ENCODE data around the gene SLC46A1. TPM values are rescaled to one million over a fixed set of nuclear protein-coding genes. Genes with fewer than 3 reads are reported as not detected.

The SLC46A1 gene
- total RNA-seq, 4 donors from 2014 or later: 0.83 to 4.0 (median 1.6) TPM

- intact Hi-C loops (cut with DNase I): no loop called here
- H3K27me3 ChIP-seq: no peaks in the 10 kb centered on the region
- 78% methylated on average over 4 of the region's 8 CpGs; no CpG with 5 or more reads in 1 of the 2 donors for WGBS, 2 donors
- no peaks in the 10 kb centered on the region for H3K4me1 ChIP-seq
- no peak for DNase-seq
- no peak for TF ChIP-seq CTCF (IDR thresholded peaks at IDR 0.05)
- TF ChIP-seq POLR2A (IDR thresholded peaks at IDR 0.05): no peak
- H3K9me3 ChIP-seq: no peaks in the 10 kb centered on the region
- H3K27ac ChIP-seq: no peak overlapping the region
- H3K4me3 ChIP-seq: no peak overlapping the region
- peaks cover 20 to 65% (median 28%) of the 10 kb centered on the region in 3 donors for H3K36me3 ChIP-seq
These were observed 42.0 kb downstream of the SLC46A1 start for GRCh38 chr17:28363776-28364650.

GRCh38 chr17:28363186-28363585 lies 42.8 kb downstream of the SLC46A1 start:
- H3K4me3 ChIP-seq: no peak overlapping the region
- peaks cover 4 to 8% (median 6%) of the 10 kb centered on the region in 3 donors for H3K4me1 ChIP-seq
- DNase-seq: no peak
- TF ChIP-seq CTCF (IDR thresholded peaks at IDR 0.05) (no peak), POLR2A (IDR thresholded peaks at IDR 0.05) (no peak)
- H3K9me3 ChIP-seq: no peaks in the 10 kb centered on the region
- no peaks in the 10 kb centered on the region for H3K27me3 ChIP-seq
- WGBS, 2 donors: 87 to 90% methylated on average over 5 of the region's 5 CpGs
- H3K36me3 ChIP-seq: peaks cover 20 to 68% (median 28%) of the 10 kb centered on the region in 3 donors
- intact Hi-C loops (cut with DNase I): no loop called here
- no peak overlapping the region for H3K27ac ChIP-seq

DNA sequence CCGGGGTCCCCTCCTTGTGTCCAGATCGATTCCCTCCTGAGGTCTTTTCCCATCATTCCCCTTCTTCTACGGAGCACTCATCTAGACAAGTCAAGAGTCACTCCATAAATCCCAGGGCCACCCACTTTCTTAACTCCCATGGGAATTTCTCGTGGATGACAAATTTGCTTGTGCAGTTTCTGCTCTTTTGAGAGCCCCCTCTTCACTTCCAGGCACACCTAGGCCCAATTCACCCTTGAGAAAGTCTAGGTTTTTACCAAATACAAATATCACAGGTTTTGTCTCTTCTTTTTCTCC lies 48.2 kb downstream of the SLC46A1 start:
- Histone ChIP-seq H3K4me3 (peak overlapping the region; percentile 80 to 100 (median 90)), H3K27ac (peak overlapping the region; percentile 94 to 97 (median 96)), H3K27me3 (no peaks in the 10 kb centered on the region), H3K9me3 (no peaks in the 10 kb centered on the region), H3K4me1 (peaks cover 10 to 34% (median 20%) of the 10 kb centered on the region in 3 donors), H3K36me3 (peaks cover 23 to 70% (median 41%) of the 10 kb centered on the region in 3 donors)
- TF ChIP-seq POLR2A (IDR thresholded peaks at IDR 0.05) (no peak), CTCF (IDR thresholded peaks at IDR 0.05) (no peak)
- whole genome bisulfite sequencing, 2 donors: 2 to 5% methylated on average over 4 of the region's 4 CpGs
- intact Hi-C loops (cut with DNase I): no loop called here
- DNase-seq: no peak

DNA sequence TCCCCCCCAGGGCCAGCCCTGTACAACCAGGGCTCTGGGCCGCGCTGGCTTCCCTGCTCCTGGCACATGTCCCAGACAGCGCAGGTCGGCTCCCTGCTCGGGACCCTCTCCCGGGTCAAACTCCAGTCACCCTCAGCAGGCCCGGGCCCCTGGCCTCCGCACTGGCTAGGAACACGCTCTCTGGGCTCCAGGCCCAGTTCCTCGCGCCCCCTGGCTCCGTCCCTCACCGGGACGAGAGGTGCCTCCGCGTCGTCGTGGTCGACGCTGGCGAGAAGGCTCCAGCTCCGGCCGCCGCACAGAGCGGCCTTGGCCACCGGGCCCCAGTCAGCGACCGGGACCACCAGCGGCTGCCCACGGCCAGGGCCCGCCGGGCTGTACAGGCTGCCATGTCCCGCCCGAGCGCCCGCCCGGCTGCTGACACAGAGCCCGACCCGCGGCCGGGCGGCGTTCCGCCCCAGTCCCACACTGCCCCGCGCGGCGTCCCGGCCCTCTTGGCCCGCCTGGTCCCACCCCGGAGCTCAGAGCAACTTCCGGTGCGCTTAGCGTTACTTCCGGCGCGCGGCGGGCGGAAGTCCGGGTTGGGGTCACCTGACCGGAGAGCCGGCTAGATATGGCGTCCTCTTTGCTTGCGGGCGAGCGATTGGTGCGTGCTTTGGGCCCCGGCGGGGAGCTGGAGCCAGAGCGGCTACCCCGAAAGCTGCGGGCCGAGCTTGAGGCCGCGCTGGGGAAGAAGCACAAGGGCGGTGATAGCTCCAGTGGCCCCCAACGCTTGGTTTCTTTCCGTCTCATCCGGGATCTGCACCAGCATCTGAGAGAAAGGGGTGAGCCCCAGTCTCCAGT lies 48.7 kb downstream of the SLC46A1 start, which contains the start of gene POLDIP2:
TSS of gene POLDIP2 (minus strand) at position 467 of the 840 bp plus-strand sequence. CDS start at position 388, 79 bp downstream.
- peaks cover 29 to 70% (median 36%) of the 10 kb centered on the region in 3 donors for H3K36me3 ChIP-seq
- no peaks in the 10 kb centered on the region for H3K27me3 ChIP-seq
- intact Hi-C loops (cut with DNase I): no loop called here
- no peaks in the 10 kb centered on the region for H3K9me3 ChIP-seq
- peak within 1 kb of the TSS; percentile 80 to 100 (median 90) for H3K4me3 ChIP-seq
- peak within 1 kb of the TSS; percentile 94 to 97 (median 96) for H3K27ac ChIP-seq
- DNase-seq: peak; percentile 75
- 0% methylated on average over 3 of the region's 80 CpGs; no CpG with 5 or more reads in 1 of the 2 donors for WGBS, 2 donors
- TF ChIP-seq POLR2A (IDR thresholded peaks at IDR 0.05): peak in 3 of 4 donors; percentile 95 to 96 (median 96)
- TF ChIP-seq CTCF (IDR thresholded peaks at IDR 0.05): peak in 3 of 6 experiments; percentile 23 to 46 (median 25)
- H3K4me1 ChIP-seq: peaks cover 10 to 34% (median 20%) of the 10 kb centered on the region in 3 donors
